Neuron (in vitro differentiated cells): ENCODE results near the gene SAMMSON.

ENCODE experiments used
- H2AFZ ChIP-seq: one replicate; pipeline ENCODE4 v1.6.1; 2013; ENCODE audit warnings: low read depth, mild to moderate bottlenecking, inconsistent platforms, low read length, moderate library complexity
- H3K27me3 ChIP-seq: one replicate; pipeline ENCODE4 v1.6.1; 2013; ENCODE audit warnings: low read length; ENCODE audit not compliant: insufficient read depth
- H3K36me3 ChIP-seq: one replicate; pipeline ENCODE4 v1.6.1; 2013; ENCODE audit warnings: low read length; ENCODE audit not compliant: insufficient read depth
- H3K4me1 ChIP-seq: one replicate; pipeline ENCODE4 v1.6.1; 2013; ENCODE audit warnings: low read length; ENCODE audit not compliant: insufficient read depth
- H3K4me3 ChIP-seq: 2 replicates; pipeline ENCODE4 v1.5.1; 2013; ENCODE audit warnings: mild to moderate bottlenecking, low read length, moderate library complexity
- H3K9me3 ChIP-seq: one replicate; pipeline ENCODE4 v1.6.1; 2013; ENCODE audit warnings: low read length

SAMMSON gene

DNA sequence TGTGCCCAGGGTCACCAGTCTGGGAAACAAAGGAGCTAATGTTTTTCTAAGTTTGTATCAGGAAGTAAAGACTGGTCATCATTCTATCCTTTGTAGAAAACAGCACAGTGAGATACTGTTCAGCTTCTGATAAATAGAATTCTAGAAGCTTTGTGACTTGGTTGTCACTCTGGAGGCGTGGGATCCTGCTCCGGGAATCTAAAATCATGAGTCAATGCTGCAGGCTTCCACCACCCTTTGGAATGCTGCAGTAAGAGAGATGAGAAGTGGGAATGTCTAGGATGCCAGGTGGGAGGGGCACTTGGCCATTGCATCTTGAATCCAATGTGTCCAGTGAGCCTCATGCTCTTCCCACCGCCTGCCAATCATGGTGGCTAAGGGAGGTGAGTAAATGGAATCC lies 40.9 kb downstream of the SAMMSON start:
- no peaks in the 10 kb centered on the region for H3K36me3 ChIP-seq
- no peak overlapping the region for H3K4me3 ChIP-seq
- no peaks in the 10 kb centered on the region for H3K9me3 ChIP-seq
- H3K27me3 ChIP-seq, result no peaks in the 10 kb centered on the region
- no peak overlapping the region for H2AFZ ChIP-seq
- no peaks in the 10 kb centered on the region for H3K4me1 ChIP-seq

GRCh38 chr3:70042641-70043040 lies 43.1 kb downstream of the SAMMSON start:
- H3K4me3 ChIP-seq, result no peak overlapping the region

DNA sequence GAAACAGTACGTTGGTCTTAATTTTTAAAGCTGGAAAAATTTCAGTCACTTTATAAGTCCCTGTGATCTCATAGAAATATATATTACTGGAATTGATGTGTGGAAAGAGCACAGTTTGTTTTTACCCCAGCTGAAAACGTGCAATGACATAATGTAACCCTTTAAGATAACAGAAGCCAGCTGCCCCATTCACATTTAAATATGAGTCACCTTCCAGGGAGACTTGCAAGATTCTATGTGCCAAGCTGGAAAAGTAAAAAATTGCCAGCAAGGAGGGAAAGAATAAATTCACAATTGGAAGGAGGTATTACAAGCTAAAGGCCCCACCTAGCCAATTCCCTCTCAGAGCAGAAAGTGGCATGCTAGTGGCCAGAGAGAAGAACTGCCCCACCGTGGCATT lies 50.2 kb downstream of the SAMMSON start:
- no peak overlapping the region for H3K4me3 ChIP-seq
- no peaks in the 10 kb centered on the region for H3K36me3 ChIP-seq

More at GRCh38 chr3:70042641-70043040, 43.1 kb downstream of the SAMMSON start:
- H3K9me3 ChIP-seq, result no peaks in the 10 kb centered on the region
- H2AFZ ChIP-seq, result no peak overlapping the region
- H3K27me3 ChIP-seq, result no peaks in the 10 kb centered on the region
- no peaks in the 10 kb centered on the region for H3K36me3 ChIP-seq
- H3K4me1 ChIP-seq, result no peaks in the 10 kb centered on the region

DNA sequence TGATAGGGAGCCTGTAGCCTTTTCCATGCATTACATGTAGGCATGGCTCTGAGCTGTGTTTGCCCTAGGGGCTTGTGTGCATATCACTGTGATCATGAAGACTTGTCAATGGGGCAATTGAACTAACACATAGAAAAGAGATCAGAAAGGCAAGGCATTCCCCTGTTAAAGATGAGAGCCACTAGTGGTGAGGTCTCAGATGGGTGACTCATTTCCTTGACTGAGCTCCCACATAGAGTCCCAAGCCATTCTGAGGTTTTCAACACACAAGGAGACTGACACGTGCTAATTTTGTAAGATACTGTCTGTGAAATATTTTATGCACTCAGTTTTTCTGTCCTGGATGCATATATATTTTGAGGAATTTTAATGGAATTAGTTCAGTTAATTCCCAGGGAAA lies 53.8 kb downstream of the SAMMSON start:
- Histone ChIP-seq H3K36me3 (no peaks in the 10 kb centered on the region), H3K4me3 (no peak overlapping the region), H3K9me3 (no peaks in the 10 kb centered on the region), H3K27me3 (no peaks in the 10 kb centered on the region), H2AFZ (no peak overlapping the region), H3K4me1 (no peaks in the 10 kb centered on the region)

More for the DNA sequence above, 50.2 kb downstream of the SAMMSON start:
- Histone ChIP-seq H2AFZ (no peak overlapping the region), H3K27me3 (no peaks in the 10 kb centered on the region), H3K9me3 (no peaks in the 10 kb centered on the region), H3K4me1 (no peaks in the 10 kb centered on the region)

DNA sequence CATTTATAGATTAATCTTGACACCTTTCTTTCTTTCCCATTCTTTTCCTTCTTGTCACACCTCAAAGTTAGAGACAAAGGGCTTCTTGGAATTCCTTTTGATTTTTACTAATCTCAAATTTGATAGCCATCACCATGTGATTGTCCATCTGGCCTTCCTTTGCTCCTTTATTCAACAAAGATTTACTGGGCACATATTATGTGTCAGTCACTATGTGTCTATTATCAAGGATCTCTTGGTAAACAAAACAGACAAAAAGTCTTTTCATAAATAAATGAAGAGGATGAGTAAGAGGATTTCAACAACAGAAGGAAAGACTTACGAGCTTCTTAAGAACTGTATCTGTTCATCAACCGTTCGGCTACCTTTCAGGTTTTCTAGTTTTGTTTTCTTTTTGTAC lies 56.5 kb downstream of the SAMMSON start:
- no peaks in the 10 kb centered on the region for H3K36me3 ChIP-seq
- no peaks in the 10 kb centered on the region for H3K27me3 ChIP-seq
- H3K4me3 ChIP-seq, result no peak overlapping the region
- no peaks in the 10 kb centered on the region for H3K9me3 ChIP-seq
- no peak overlapping the region for H2AFZ ChIP-seq
- H3K4me1 ChIP-seq, result no peaks in the 10 kb centered on the region

DNA sequence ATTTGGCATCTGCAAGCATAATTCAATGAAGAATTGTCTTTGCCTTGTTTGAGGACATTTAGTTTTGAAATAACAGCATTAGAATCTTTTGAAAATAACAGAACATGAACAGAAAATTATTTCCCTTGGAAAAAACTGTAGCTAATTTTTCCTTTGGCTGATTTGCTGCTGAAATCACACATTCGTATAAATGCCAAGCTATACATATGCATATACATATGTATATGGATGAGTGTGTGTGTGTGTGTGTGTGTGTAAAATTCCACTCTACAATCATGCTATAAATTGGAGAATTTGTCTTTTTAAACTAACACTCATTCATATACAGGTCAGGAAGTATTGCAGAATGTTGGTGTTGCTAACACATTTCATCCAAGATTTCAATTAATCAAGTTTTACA lies 57.9 kb downstream of the SAMMSON start:
- H2AFZ ChIP-seq, result no peak overlapping the region
- no peaks in the 10 kb centered on the region for H3K9me3 ChIP-seq
- no peaks in the 10 kb centered on the region for H3K36me3 ChIP-seq
- H3K4me1 ChIP-seq, result no peaks in the 10 kb centered on the region
- no peak overlapping the region for H3K4me3 ChIP-seq
- H3K27me3 ChIP-seq, result no peaks in the 10 kb centered on the region

- H3K9me3 ChIP-seq, result no peaks in the 10 kb centered on the region
- no peaks in the 10 kb centered on the region for H3K27me3 ChIP-seq
- H3K4me1 ChIP-seq, result no peaks in the 10 kb centered on the region
- no peaks in the 10 kb centered on the region for H3K36me3 ChIP-seq
- no peak overlapping the region for H2AFZ ChIP-seq
- no peak overlapping the region for H3K4me3 ChIP-seq
Measured at GRCh38 chr3:70061096-70061495, 61.6 kb downstream of the SAMMSON start.

DNA sequence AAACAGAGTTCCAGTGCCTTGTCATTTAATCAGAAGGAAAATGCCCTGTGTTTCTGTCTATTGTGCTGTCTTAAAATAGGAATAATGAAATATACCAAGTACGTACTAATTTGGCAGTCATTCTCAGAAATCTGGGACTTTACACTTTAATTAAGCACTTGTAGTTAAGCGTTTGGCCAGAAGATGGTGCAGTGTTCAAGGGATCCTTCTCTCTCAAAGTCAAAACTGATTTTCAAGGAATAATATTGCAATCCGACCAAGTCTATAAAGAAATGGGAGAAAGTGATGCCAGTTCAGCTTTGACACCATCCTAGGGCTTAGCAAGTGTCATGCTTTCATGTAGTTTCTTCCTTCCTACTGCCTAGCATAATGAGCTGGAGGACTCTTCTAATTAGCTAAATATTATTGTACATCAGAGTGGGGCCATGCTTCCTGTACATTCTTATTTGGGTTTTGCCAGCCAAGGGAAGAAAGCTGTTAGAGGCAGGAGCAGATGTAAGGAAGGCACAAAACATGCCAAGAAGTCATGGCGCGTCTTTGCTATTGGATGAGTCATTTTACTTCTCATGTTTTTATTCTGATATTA lies 64.8 kb downstream of the SAMMSON start:
- Histone ChIP-seq H3K9me3 (no peaks in the 10 kb centered on the region), H3K36me3 (no peaks in the 10 kb centered on the region), H3K4me3 (no peak overlapping the region), H3K27me3 (no peaks in the 10 kb centered on the region), H2AFZ (no peak overlapping the region), H3K4me1 (no peaks in the 10 kb centered on the region)

DNA sequence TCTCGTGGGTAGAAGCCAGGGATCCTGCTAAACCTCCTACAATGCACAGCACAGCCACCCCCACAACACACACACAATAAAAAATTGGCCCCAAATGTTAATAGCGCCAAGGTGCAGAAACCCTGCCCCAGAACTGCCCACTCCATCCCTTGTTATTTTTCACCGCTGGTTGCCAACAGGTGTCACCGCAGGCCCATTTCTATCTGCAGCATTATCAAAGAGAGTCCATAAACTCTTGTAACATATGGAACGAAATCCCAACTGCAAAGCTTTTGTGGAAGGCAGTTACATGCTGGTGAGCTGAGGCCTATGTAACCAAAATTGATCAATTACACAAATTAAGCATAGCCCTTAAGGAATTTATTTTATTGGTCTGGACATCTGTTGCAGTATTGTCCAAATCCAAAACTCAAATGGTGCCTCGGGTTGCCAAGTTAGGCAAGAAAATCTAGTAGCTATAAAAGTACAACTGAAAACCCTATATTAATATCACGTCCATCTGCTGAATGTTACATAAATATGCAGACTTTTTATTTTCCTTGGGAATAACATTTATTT lies 66.2 kb downstream of the SAMMSON start:
- H3K9me3 ChIP-seq, result no peaks in the 10 kb centered on the region
- H3K36me3 ChIP-seq, result no peaks in the 10 kb centered on the region
- no peaks in the 10 kb centered on the region for H3K27me3 ChIP-seq
- no peak overlapping the region for H3K4me3 ChIP-seq
- no peaks in the 10 kb centered on the region for H3K4me1 ChIP-seq
- H2AFZ ChIP-seq, result no peak overlapping the region

DNA sequence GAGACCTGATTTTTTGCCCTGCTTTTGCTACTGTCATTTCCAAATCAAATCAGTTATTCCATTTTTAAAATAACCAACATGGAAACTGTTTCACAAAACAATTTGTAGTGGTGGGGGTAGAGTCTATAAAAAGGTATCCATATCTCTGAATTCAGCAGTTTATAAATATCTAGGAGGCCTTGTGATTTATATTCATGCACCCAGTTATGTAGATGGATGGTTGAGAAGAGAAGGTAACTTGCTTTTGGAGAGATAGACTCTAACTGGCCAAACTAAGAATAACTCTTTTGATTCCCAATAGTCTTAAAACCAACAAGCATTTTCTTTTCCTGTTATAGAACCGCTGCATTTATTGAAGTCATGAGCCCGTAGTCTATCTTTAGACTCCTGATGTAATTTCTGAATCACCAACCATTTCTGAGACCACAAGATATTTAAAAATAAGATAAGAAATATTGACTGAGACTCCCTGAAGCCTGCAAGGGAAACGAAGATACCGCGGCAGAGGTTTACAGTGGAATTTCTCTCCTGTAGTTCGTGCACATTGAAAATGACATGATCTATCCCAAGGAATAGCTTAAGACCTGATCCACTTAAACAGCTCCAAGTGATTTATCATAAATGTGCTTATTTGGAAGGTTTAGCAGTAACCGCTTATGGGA lies 68.5 kb downstream of the SAMMSON start:
- H2AFZ ChIP-seq, result no peak overlapping the region
- H3K36me3 ChIP-seq, result no peaks in the 10 kb centered on the region
- H3K4me3 ChIP-seq, result no peak overlapping the region
- peaks cover 5% of the 10 kb centered on the region for H3K27me3 ChIP-seq
- peaks cover 7% of the 10 kb centered on the region for H3K4me1 ChIP-seq
- H3K9me3 ChIP-seq, result no peaks in the 10 kb centered on the region

GRCh38 chr3:70069557-70069956 lies 70.0 kb downstream of the SAMMSON start:
- no peak overlapping the region for H3K4me3 ChIP-seq
- H2AFZ ChIP-seq, result no peak overlapping the region
- peaks cover 5% of the 10 kb centered on the region for H3K27me3 ChIP-seq
- H3K9me3 ChIP-seq, result no peaks in the 10 kb centered on the region
- H3K36me3 ChIP-seq, result no peaks in the 10 kb centered on the region
- H3K4me1 ChIP-seq, result peaks cover 7% of the 10 kb centered on the region

GRCh38 chr3:70071138-70071537 lies 71.6 kb downstream of the SAMMSON start:
- no peak overlapping the region for H3K4me3 ChIP-seq
- no peak overlapping the region for H2AFZ ChIP-seq
- H3K4me1 ChIP-seq, result peaks cover 7% of the 10 kb centered on the region
- H3K9me3 ChIP-seq, result no peaks in the 10 kb centered on the region
- H3K36me3 ChIP-seq, result no peaks in the 10 kb centered on the region
- peaks cover 5% of the 10 kb centered on the region for H3K27me3 ChIP-seq

GRCh38 chr3:70072180-70072579 lies 72.6 kb downstream of the SAMMSON start:
- Histone ChIP-seq H3K4me3 (no peak overlapping the region), H3K9me3 (no peaks in the 10 kb centered on the region), H3K4me1 (peaks cover 7% of the 10 kb centered on the region), H2AFZ (no peak overlapping the region), H3K27me3 (peaks cover 5% of the 10 kb centered on the region), H3K36me3 (no peaks in the 10 kb centered on the region)
